Stimulated activated CD4-positive, alpha-beta T cell treated with anti-CD3 and anti-CD28 coated beads, Interleukin-12 subunit alpha, Interleukin-12 subunit beta, amount 100 ng/mL, for 4 hours (primary cell): ENCODE data around the gene CACNA2D3.

Source experiments
- DNase-seq: peaks from one replicate; pipeline ENCODE4 v3.0.0-alpha.2; 2020

Gene CACNA2D3

GRCh38 chr3:54547051-54547450 is 424.7 kb downstream of the CACNA2D3 start:
- no peak for DNase-seq

GRCh38 chr3:54547846-54548245 is 425.5 kb downstream of the CACNA2D3 start:
- DNase-seq, result no peak

GRCh38 chr3:54549607-54550220 is 427.4 kb downstream of the CACNA2D3 start:
- DNase-seq, result no peak

GRCh38 chr3:54550221-54550977 is 428.0 kb downstream of the CACNA2D3 start:
- no peak for DNase-seq

GRCh38 chr3:54556630-54557029 is 434.3 kb downstream of the CACNA2D3 start:
- no peak for DNase-seq

GRCh38 chr3:54557538-54558428 is 435.4 kb downstream of the CACNA2D3 start:
- no peak for DNase-seq

- no peak for DNase-seq
Measured at GRCh38 chr3:54563501-54564200, 441.3 kb downstream of the CACNA2D3 start.

GRCh38 chr3:54564374-54564925 is 442.1 kb downstream of the CACNA2D3 start:
- no peak for DNase-seq

- DNase-seq, result no peak
Measured at GRCh38 chr3:54565956-54566355, 443.6 kb downstream of the CACNA2D3 start.

GRCh38 chr3:54567949-54568348 is 445.6 kb downstream of the CACNA2D3 start:
- no peak for DNase-seq

- no peak for DNase-seq
Measured at GRCh38 chr3:54570008-54570407, 447.7 kb downstream of the CACNA2D3 start.

GRCh38 chr3:54572197-54572895 is 450.0 kb downstream of the CACNA2D3 start:
- DNase-seq, result no peak

- no peak for DNase-seq
Measured at GRCh38 chr3:54573858-54574257, 451.5 kb downstream of the CACNA2D3 start.

- DNase-seq, result no peak
Measured at GRCh38 chr3:54574906-54575617, 452.7 kb downstream of the CACNA2D3 start.

- no peak for DNase-seq
Measured at GRCh38 chr3:54575618-54575960, 453.2 kb downstream of the CACNA2D3 start.

- DNase-seq, result no peak
Measured at GRCh38 chr3:54577313-54577712, 455.0 kb downstream of the CACNA2D3 start.

- no peak for DNase-seq
Measured at GRCh38 chr3:54578417-54578816, 456.1 kb downstream of the CACNA2D3 start.

- no peak for DNase-seq
Measured at GRCh38 chr3:54580453-54580852, 458.1 kb downstream of the CACNA2D3 start.

- DNase-seq, result no peak
Measured at GRCh38 chr3:54582424-54582823, 460.1 kb downstream of the CACNA2D3 start.

- DNase-seq, result no peak
Measured at GRCh38 chr3:54591157-54591556, 468.8 kb downstream of the CACNA2D3 start.

GRCh38 chr3:54593653-54594052 is 471.3 kb downstream of the CACNA2D3 start:
- DNase-seq, result no peak
